HEK293 (cell line): ENCODE data around the gene PLD4.

Experiments used
- ATF2 ChIP-seq: fragments of 450-650 bp; formaldehyde crosslinking; IDR thresholded peaks from 2 replicates; pipeline ENCODE4 v1.5.1; 2016; ENCODE audit warnings: missing biosample characterization, missing genetic modification characterization, low read depth
- CTCF ChIP-seq: fragments of 450-650 bp; formaldehyde crosslinking; IDR thresholded peaks from 2 replicates; pipeline ENCODE4 v1.5.1; 2016; ENCODE audit warnings: missing biosample characterization, missing genetic modification characterization
- EGR2 ChIP-seq: fragments of 450-650 bp; formaldehyde crosslinking; IDR thresholded peaks from 2 replicates; pipeline ENCODE4 v1.5.1; 2016; ENCODE audit warnings: low read depth, missing biosample characterization, missing genetic modification characterization
- FEZF1 ChIP-seq: fragments of 450-650 bp; formaldehyde crosslinking; IDR thresholded peaks from 2 replicates; pipeline ENCODE4 v1.5.1; 2016; ENCODE audit warnings: missing biosample characterization, missing genetic modification characterization
- GLIS1 ChIP-seq: fragments of 450-650 bp; formaldehyde crosslinking; IDR thresholded peaks from 2 replicates; pipeline ENCODE4 v1.5.1; 2016; ENCODE audit warnings: missing biosample characterization, missing genetic modification characterization
- KLF1 ChIP-seq: fragments of 450-650 bp; formaldehyde crosslinking; IDR thresholded peaks from 2 replicates; pipeline ENCODE4 v1.5.1; 2016; ENCODE audit warnings: missing biosample characterization, missing genetic modification characterization
- PBX3 ChIP-seq: sonication (generic); formaldehyde crosslinking; IDR thresholded peaks from 2 replicates; pipeline ENCODE4 v1.8.1; 2022; ENCODE audit warnings: mild to moderate bottlenecking, moderate library complexity, missing genetic modification reagents
- SP2 ChIP-seq: fragments of 450-650 bp; formaldehyde crosslinking; IDR thresholded peaks from 2 replicates; pipeline ENCODE4 v1.5.1; 2016; ENCODE audit warnings: missing biosample characterization, missing genetic modification characterization
- SP7 ChIP-seq: fragments of 450-650 bp; formaldehyde crosslinking; IDR thresholded peaks from 2 replicates; pipeline ENCODE4 v1.5.1; 2016; ENCODE audit warnings: missing biosample characterization, missing genetic modification characterization
- TSHZ1 ChIP-seq: fragments of 450-650 bp; formaldehyde crosslinking; IDR thresholded peaks from 2 replicates; pipeline ENCODE4 v1.5.1; 2016; ENCODE audit warnings: missing biosample characterization, missing genetic modification characterization, borderline replicate concordance
- ZFHX2 ChIP-seq: fragments of 450-650 bp; formaldehyde crosslinking; conservative IDR thresholded peaks from 2 replicates; pipeline ENCODE4 v1.5.1; 2016; ENCODE audit warnings: missing biosample characterization, missing genetic modification characterization
- ZNF169 ChIP-seq: fragments of 450-650 bp; formaldehyde crosslinking; IDR thresholded peaks from 2 replicates; pipeline ENCODE4 v1.5.1; 2016; ENCODE audit warnings: missing biosample characterization, missing genetic modification characterization
- ZNF214 ChIP-seq: fragments of 450-650 bp; formaldehyde crosslinking; IDR thresholded peaks from 2 replicates; pipeline ENCODE4 v1.5.1; 2017; ENCODE audit warnings: missing biosample characterization, mild to moderate bottlenecking, missing genetic modification characterization, borderline replicate concordance
- ZNF280C ChIP-seq: fragments of 450-650 bp; formaldehyde crosslinking; IDR thresholded peaks from 2 replicates; pipeline ENCODE4 v1.5.1; 2016; ENCODE audit warnings: missing biosample characterization, missing genetic modification characterization
- ZNF335 ChIP-seq: fragments of 450-650 bp; formaldehyde crosslinking; conservative IDR thresholded peaks from 2 replicates; pipeline ENCODE4 v1.5.1; 2016; ENCODE audit warnings: missing biosample characterization, missing genetic modification characterization
- ZNF394 ChIP-seq: fragments of 450-650 bp; formaldehyde crosslinking; IDR thresholded peaks from 2 replicates; pipeline ENCODE4 v1.5.1; 2016; ENCODE audit warnings: missing biosample characterization, missing genetic modification characterization, mild to moderate bottlenecking, moderate library complexity, borderline replicate concordance
- ZNF518A ChIP-seq: fragments of 450-650 bp; formaldehyde crosslinking; conservative IDR thresholded peaks from 2 replicates; pipeline ENCODE4 v1.5.1; 2016; ENCODE audit warnings: low read depth, missing biosample characterization, missing genetic modification characterization
- ZNF571 ChIP-seq: fragments of 450-650 bp; formaldehyde crosslinking; IDR thresholded peaks from 2 replicates; pipeline ENCODE4 v1.5.0; 2017; ENCODE audit warnings: missing biosample characterization, missing genetic modification characterization
- ZNF580 ChIP-seq: fragments of 450-650 bp; formaldehyde crosslinking; IDR thresholded peaks from 2 replicates; pipeline ENCODE4 v1.5.1; 2016; ENCODE audit warnings: missing biosample characterization, missing genetic modification characterization
- ZNF600 ChIP-seq: fragments of 450-650 bp; formaldehyde crosslinking; IDR thresholded peaks from 2 replicates; pipeline ENCODE4 v1.5.1; 2016; ENCODE audit warnings: missing biosample characterization, missing genetic modification characterization
- ZNF670 ChIP-seq: fragments of 450-650 bp; formaldehyde crosslinking; IDR thresholded peaks from 2 replicates; pipeline ENCODE4 v1.5.1; 2016; ENCODE audit warnings: missing biosample characterization, missing genetic modification characterization, low read depth
- ZNF791 ChIP-seq: fragments of 450-650 bp; formaldehyde crosslinking; IDR thresholded peaks from 2 replicates; pipeline ENCODE4 v1.5.1; 2016; ENCODE audit warnings: missing biosample characterization, missing genetic modification characterization

The PLD4 gene

GRCh38 chr14:104932676-104933631 is 8.3 kb downstream of the PLD4 start (continued):
- TF ChIP-seq CTCF (tag by site-specific recombination) (peak; percentile 75), ZNF571 (tag by site-specific recombination) (no peak), ZNF518A (tag by site-specific recombination) (0 out of 2 replicates have a peak, but pooled peaks have one; percentile 26), ZNF169 (no peak), ZFHX2 (tag by site-specific recombination) (peak; percentile 83), TSHZ1 (no peak), ZNF214 (tag by site-specific recombination) (no peak), ZNF791 (no peak), FEZF1 (tag by site-specific recombination) (no peak), ZNF394 (tag by site-specific recombination) (peak; percentile 24; the same call in 1 of the 2 replicates), EGR2 (tag by site-specific recombination) (peak; percentile 68), PBX3 (CRISPR knock-in tag) (no peak), ZNF600 (tag by site-specific recombination) (peak; percentile 79), ZNF670 (tag by site-specific recombination) (no peak), SP2 (peak; percentile 58), ATF2 (tag by site-specific recombination) (no peak), KLF1 (tag by site-specific recombination) (peak; percentile 83), ZNF335 (tag by site-specific recombination) (peak; percentile 59), ZNF280C (tag by site-specific recombination) (no peak), ZNF580 (tag by site-specific recombination) (no peak), SP7 (tag by site-specific recombination) (peak; percentile 51; the same call in 1 of the 2 replicates), GLIS1 (tag by site-specific recombination) (peak; percentile 76)
